Mesenchymal stem cell (in vitro differentiated cells and primary cell): Measurements from ENCODE around the gene LSM10.

Source experiments
- DNase-seq: peaks from one replicate; pipeline ENCODE4 v3.0.0-alpha.2; 2013
- H2AFZ ChIP-seq: one replicate; pipeline ENCODE4 v1.6.1; 2013; ENCODE audit warnings: low read depth, mild to moderate bottlenecking, control low read depth, inconsistent platforms, low read length, moderate library complexity
- H2AK5ac ChIP-seq: 2 replicates; pipeline ENCODE4 v1.6.1; 2013; ENCODE audit warnings: low read length, moderate library complexity, mild to moderate bottlenecking, inconsistent platforms; ENCODE audit not compliant: severe bottlenecking
- H2BK120ac ChIP-seq: one replicate; pipeline ENCODE4 v1.6.1; 2013; ENCODE audit warnings: low read depth, mild to moderate bottlenecking, inconsistent platforms, low read length, moderate library complexity
- H2BK12ac ChIP-seq, 2 experiments: one replicate each; pipeline ENCODE4 v1.6.1; 2013; ENCODE audit warnings: inconsistent platforms in 2 of 2, low read length in 2 of 2, mild to moderate bottlenecking in 2 of 2, moderate library complexity in 2 of 2, control low read depth in 1 of 2
- H2BK15ac ChIP-seq: one replicate; pipeline ENCODE4 v1.6.1; 2013; ENCODE audit warnings: mild to moderate bottlenecking, low read depth, inconsistent platforms; ENCODE audit not compliant: poor library complexity, severe bottlenecking
- H2BK5ac ChIP-seq: 2 replicates; pipeline ENCODE4 v1.6.1; 2013; ENCODE audit warnings: low read depth, mild to moderate bottlenecking, low read length, control low read depth, inconsistent platforms; ENCODE audit not compliant: poor library complexity, severe bottlenecking
- H3K14ac ChIP-seq, 2 experiments: one replicate each; pipeline ENCODE4 v1.6.1; 2013; ENCODE audit warnings: inconsistent platforms in 2 of 2, low read length in 2 of 2, control low read depth in 1 of 2, mild to moderate bottlenecking in 1 of 2, moderate library complexity in 1 of 2
- H3K18ac ChIP-seq, 2 experiments: one replicate each; pipeline ENCODE4 v1.6.1; 2013; ENCODE audit warnings: inconsistent platforms in 2 of 2, low read length in 2 of 2, control low read depth in 1 of 2, low read depth in 1 of 2, mild to moderate bottlenecking in 1 of 2
- H3K23ac ChIP-seq, 2 experiments: one replicate each; pipeline ENCODE4 v1.6.1; 2013; ENCODE audit warnings: inconsistent platforms in 2 of 2, low read length in 2 of 2, mild to moderate bottlenecking in 2 of 2, moderate library complexity in 2 of 2, control low read depth in 1 of 2
- H3K27ac ChIP-seq: 2 replicates; pipeline ENCODE4 v1.5.1; 2013; ENCODE audit warnings: mild to moderate bottlenecking, moderate library complexity, low read length, control low read depth, inconsistent platforms; ENCODE audit not compliant: poor library complexity, severe bottlenecking
- H3K27me3 ChIP-seq, 2 experiments: 2 replicates each; pipeline versions ENCODE4 v1.6.1 to v1.7.0; 2013; ENCODE audit warnings: low read length in 2 of 2, mild to moderate bottlenecking in 2 of 2, moderate library complexity in 2 of 2, control low read depth in 1 of 2, inconsistent platforms in 1 of 2; ENCODE audit not compliant: control insufficient read depth in 1 of 2, insufficient read depth in 1 of 2
- H3K36me3 ChIP-seq, 2 experiments: 2 replicates each; pipeline versions ENCODE4 v1.6.1 to v1.7.0; 2013; ENCODE audit warnings: low read length in 2 of 2, control low read depth in 1 of 2, inconsistent platforms in 1 of 2, low read depth in 1 of 2, mild to moderate bottlenecking in 1 of 2; ENCODE audit not compliant: insufficient read depth in 2 of 2, control insufficient read depth in 1 of 2
- H3K4ac ChIP-seq, 2 experiments: one replicate each; pipeline ENCODE4 v1.6.1; 2013; ENCODE audit warnings: inconsistent platforms in 2 of 2, low read length in 2 of 2, mild to moderate bottlenecking in 2 of 2, moderate library complexity in 2 of 2, control low read depth in 1 of 2, low read depth in 1 of 2
- H3K4me1 ChIP-seq: 2 replicates; pipeline ENCODE4 v1.6.1; 2013; ENCODE audit warnings: low read depth, low read length, control low read depth; ENCODE audit not compliant: control insufficient read depth, insufficient read depth
- H3K4me2 ChIP-seq: 2 replicates; pipeline ENCODE4 v1.6.1; 2013; ENCODE audit warnings: low read length, mild to moderate bottlenecking, inconsistent platforms; ENCODE audit not compliant: poor library complexity, severe bottlenecking
- H3K4me3 ChIP-seq, 2 experiments: 2 replicates each; pipeline versions ENCODE4 v1.5.1 to v1.7.0; 2013; ENCODE audit warnings: low read length in 2 of 2, mild to moderate bottlenecking in 2 of 2, control low read depth in 1 of 2, low read depth in 1 of 2; ENCODE audit not compliant: insufficient read depth in 1 of 2
- H3K79me1 ChIP-seq: replicated peaks from 2 replicates; pipeline ENCODE4 v1.6.1; 2013; ENCODE audit warnings: mild to moderate bottlenecking, control low read depth, low read length, inconsistent platforms; ENCODE audit not compliant: poor library complexity, severe bottlenecking
- H3K9ac ChIP-seq: 2 replicates; pipeline ENCODE4 v1.7.0; 2013; ENCODE audit warnings: mild to moderate bottlenecking, low read length, moderate library complexity
- H3K9me3 ChIP-seq: 2 replicates; pipeline ENCODE4 v1.7.0; 2013; ENCODE audit warnings: mild to moderate bottlenecking, low read length; ENCODE audit not compliant: control insufficient read depth
- H4K8ac ChIP-seq: one replicate; pipeline ENCODE4 v1.6.1; 2013; ENCODE audit warnings: inconsistent platforms, mild to moderate bottlenecking, low read length, moderate library complexity
- H4K91ac ChIP-seq: one replicate; pipeline ENCODE4 v1.6.1; 2013; ENCODE audit warnings: mild to moderate bottlenecking, low read length, inconsistent platforms
- WGBS: methylation state at CpG from one replicate; pipeline ENCODE4 v1.1.7; 2013; ENCODE audit warnings: mixed read lengths; 5-methylcytosine and 5-hydroxymethylcytosine counted together

Gene LSM10

GRCh38 chr1:36367798-36368197 lies 29.9 kb downstream of the LSM10 start:
- Histone ChIP-seq H3K79me1 (peaks cover 12% of the 10 kb centered on the region), H3K14ac (no peak overlapping the region), H2BK5ac (no peak overlapping the region), H3K4ac (no peak overlapping the region), H4K8ac (no peak overlapping the region), H3K23ac (peak overlapping the region in 1 of 2 experiments; percentile 32), H3K4me3 (no peak overlapping the region), H2BK12ac (peak overlapping the region in 1 of 2 experiments; percentile 22), H2AK5ac (peak overlapping the region; percentile 30), H3K9ac (no peak overlapping the region), H3K4me1 (peaks cover 34% of the 10 kb centered on the region), H3K27me3 (no peaks in the 10 kb centered on the region), H3K27ac (no peak overlapping the region), H3K9me3 (no peaks in the 10 kb centered on the region), H2BK15ac (no peak overlapping the region), H2AFZ (no peak overlapping the region), H3K18ac (no peak overlapping the region), H2BK120ac (no peak overlapping the region), H3K4me2 (no peak overlapping the region), H3K36me3 (peaks cover 25 to 34% of the 10 kb centered on the region in 2 experiments), H4K91ac (no peak overlapping the region)
- DNase-seq = no peak
- WGBS = 97% methylated on average over 2 of the region's 4 CpGs

- Histone ChIP-seq H3K4me2 (no peak overlapping the region), H3K36me3 (peaks cover 32 to 39% of the 10 kb centered on the region in 2 experiments), H3K4me1 (peaks cover 28% of the 10 kb centered on the region), H3K4ac (no peak overlapping the region), H2BK5ac (no peak overlapping the region), H4K91ac (peak overlapping the region; percentile 20), H3K18ac (peak overlapping the region in 1 of 2 experiments; percentile 11), H3K14ac (no peak overlapping the region), H4K8ac (peak overlapping the region; percentile 7), H3K27ac (no peak overlapping the region), H2AFZ (no peak overlapping the region), H3K9ac (no peak overlapping the region), H3K9me3 (no peaks in the 10 kb centered on the region), H3K4me3 (no peak overlapping the region), H3K27me3 (no peaks in the 10 kb centered on the region), H3K23ac (no peak overlapping the region), H3K79me1 (peaks cover 16% of the 10 kb centered on the region), H2BK12ac (no peak overlapping the region), H2AK5ac (peak overlapping the region; percentile 1), H2BK15ac (no peak overlapping the region), H2BK120ac (no peak overlapping the region)
- WGBS = 98% methylated on average over 5 of the region's 5 CpGs
- DNase-seq = no peak
These were observed 30.6 kb downstream of the LSM10 start for GRCh38 chr1:36367066-36367465.

- Histone ChIP-seq H3K9me3 (no peaks in the 10 kb centered on the region), H3K36me3 (peaks cover 41 to 45% of the 10 kb centered on the region in 2 experiments), H3K23ac (no peak overlapping the region), H2AK5ac (peak overlapping the region; percentile 23), H3K14ac (peak overlapping the region in 1 of 2 experiments; percentile 55), H2BK15ac (peak overlapping the region; percentile 17), H3K27ac (no peak overlapping the region), H3K4ac (peak overlapping the region; percentile 44 to 68), H2AFZ (no peak overlapping the region), H3K79me1 (peaks cover 17% of the 10 kb centered on the region), H3K18ac (peak overlapping the region; percentile 3 to 73), H2BK120ac (peak overlapping the region; percentile 9), H3K4me1 (peaks cover 30% of the 10 kb centered on the region), H4K91ac (peak overlapping the region; percentile 75), H3K4me3 (peak overlapping the region in 1 of 2 experiments; percentile 10), H2BK5ac (no peak overlapping the region), H3K27me3 (no peaks in the 10 kb centered on the region), H3K4me2 (no peak overlapping the region), H3K9ac (peak overlapping the region; percentile 74), H2BK12ac (peak overlapping the region; percentile 0 to 18), H4K8ac (peak overlapping the region; percentile 88)
- peak; percentile 53 for DNase-seq
- WGBS = 74% methylated on average over 16 of the region's 18 CpGs
These were observed 31.5 kb downstream of the LSM10 start for GRCh38 chr1:36366091-36366661.

GRCh38 chr1:36365381-36365780 lies 32.3 kb downstream of the LSM10 start:
- Histone ChIP-seq H3K4me1 (peaks cover 30% of the 10 kb centered on the region), H2AK5ac (no peak overlapping the region), H3K27me3 (no peaks in the 10 kb centered on the region), H3K4me2 (no peak overlapping the region), H2AFZ (no peak overlapping the region), H3K4me3 (no peak overlapping the region), H3K14ac (no peak overlapping the region), H3K36me3 (peaks cover 47 to 49% of the 10 kb centered on the region in 2 experiments), H4K91ac (no peak overlapping the region), H2BK12ac (no peak overlapping the region), H3K27ac (no peak overlapping the region), H4K8ac (no peak overlapping the region), H3K23ac (peak overlapping the region in 1 of 2 experiments; percentile 2), H2BK15ac (no peak overlapping the region), H3K9me3 (no peaks in the 10 kb centered on the region), H3K9ac (peak overlapping the region; percentile 74), H3K18ac (no peak overlapping the region), H3K79me1 (peaks cover 21% of the 10 kb centered on the region), H2BK120ac (no peak overlapping the region), H3K4ac (no peak overlapping the region), H2BK5ac (no peak overlapping the region)
- DNase-seq = peak; percentile 48
- 100% methylated on average over 1 of the region's 1 CpG for WGBS
